Mesendoderm (in vitro differentiated cells): ENCODE results near the gene COLEC11.

Experiments used
- DNase-seq: peaks from one replicate; pipeline ENCODE4 v3.0.0; 2013
- H2AK5ac ChIP-seq: 2 replicates; pipeline ENCODE4 v1.6.1; 2013; ENCODE audit warnings: low read length, inconsistent platforms
- H2BK120ac ChIP-seq: 2 replicates; pipeline ENCODE4 v1.6.1; 2013; ENCODE audit warnings: low read depth, mild to moderate bottlenecking, low read length, moderate library complexity, mixed read lengths
- H2BK15ac ChIP-seq: replicated peaks from 2 replicates; pipeline ENCODE4 v1.6.1; 2013; ENCODE audit warnings: low read depth, mild to moderate bottlenecking, moderate library complexity
- H2BK5ac ChIP-seq: 2 replicates; pipeline ENCODE4 v1.6.1; 2013; ENCODE audit warnings: low read length, inconsistent platforms
- H3K18ac ChIP-seq: 2 replicates; pipeline ENCODE4 v1.6.1; 2013; ENCODE audit warnings: mild to moderate bottlenecking, low read length, mixed read lengths
- H3K23ac ChIP-seq: one replicate; pipeline ENCODE4 v1.6.1; 2013; ENCODE audit warnings: low read length
- H3K27ac ChIP-seq: 2 replicates; pipeline ENCODE4 v1.5.1; 2013; ENCODE audit warnings: low read depth, mild to moderate bottlenecking, inconsistent platforms, low read length, moderate library complexity
- H3K27me3 ChIP-seq: 2 replicates; pipeline ENCODE4 v1.6.1; 2013; ENCODE audit warnings: low read length, control low read depth, mild to moderate bottlenecking, inconsistent platforms; ENCODE audit not compliant: insufficient read depth, poor library complexity
- H3K36me3 ChIP-seq: 2 replicates; pipeline ENCODE4 v1.6.1; 2013; ENCODE audit warnings: low read length, inconsistent platforms; ENCODE audit not compliant: control insufficient read depth, insufficient read depth
- H3K4ac ChIP-seq: one replicate; pipeline ENCODE4 v1.6.1; 2013; ENCODE audit warnings: low read depth, mild to moderate bottlenecking, low read length, moderate library complexity
- H3K4me1 ChIP-seq: 2 replicates; pipeline ENCODE4 v1.6.1; 2013; ENCODE audit warnings: low read depth, low read length, inconsistent platforms; ENCODE audit not compliant: control insufficient read depth
- H3K4me2 ChIP-seq: 2 replicates; pipeline ENCODE4 v1.6.1; 2013; ENCODE audit warnings: low read length
- H3K4me3 ChIP-seq: 2 replicates; pipeline ENCODE4 v1.5.1; 2013; ENCODE audit warnings: mild to moderate bottlenecking, low read length
- H3K56ac ChIP-seq: one replicate; pipeline ENCODE4 v1.6.1; 2013; ENCODE audit warnings: low read length
- H3K79me1 ChIP-seq: 2 replicates; pipeline ENCODE4 v1.6.1; 2013; ENCODE audit warnings: low read length, inconsistent platforms
- H3K79me2 ChIP-seq: 2 replicates; pipeline ENCODE4 v1.6.1; 2013; ENCODE audit warnings: mild to moderate bottlenecking, low read length; ENCODE audit not compliant: control insufficient read depth, insufficient read depth
- H3K9ac ChIP-seq: 2 replicates; pipeline ENCODE4 v1.6.1; 2013; ENCODE audit warnings: low read length, inconsistent platforms
- H4K5ac ChIP-seq: one replicate; pipeline ENCODE4 v1.6.1; 2013; ENCODE audit warnings: low read length
- H4K8ac ChIP-seq: one replicate; pipeline ENCODE4 v1.6.1; 2013; ENCODE audit warnings: low read depth, mild to moderate bottlenecking, control low read depth, low read length, moderate library complexity
- WGBS: extraction: QIAGEN DNeasy Blood & Tissue Kit; methylation state at CpG from one replicate; pipeline ENCODE4 v1.1.7; 2013; ENCODE audit warnings: low lambda C conversion rate, missing lambda C conversion rate; ENCODE audit not compliant: insufficient coverage; ENCODE audit errors: extremely low coverage; 5-methylcytosine and 5-hydroxymethylcytosine counted together

Gene COLEC11

DNA sequence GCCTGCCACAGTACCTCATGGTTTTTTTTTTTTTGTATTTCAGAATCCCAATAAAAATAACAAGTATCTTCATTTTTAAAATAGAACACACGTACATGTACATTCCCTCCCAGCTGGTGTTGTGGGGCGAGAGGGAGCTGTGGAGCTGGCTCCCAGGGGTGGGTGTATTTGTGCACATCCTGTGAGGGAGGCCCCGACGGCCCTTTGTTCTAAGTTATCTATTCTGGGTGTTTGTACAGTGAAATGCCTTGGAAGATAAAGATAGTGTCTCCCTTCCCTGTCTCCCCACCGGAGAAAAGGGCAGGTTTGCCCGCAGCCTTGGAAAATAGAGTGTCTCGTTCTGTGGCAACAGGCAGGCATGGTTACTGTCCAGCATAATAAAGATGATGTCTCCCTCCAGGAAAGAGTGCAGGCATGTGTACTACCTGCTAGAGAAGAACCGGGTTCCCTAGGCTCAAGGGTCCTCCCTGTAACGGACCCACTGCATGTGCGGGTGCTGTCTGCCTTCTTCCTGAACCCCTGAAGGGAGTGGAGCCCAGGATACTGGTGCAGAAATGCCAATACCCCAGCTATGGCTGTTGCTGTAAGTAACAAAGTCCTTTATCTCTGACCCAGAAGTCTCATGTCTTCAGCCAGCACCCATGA is 51.0 kb downstream of the COLEC11 start:
- H3K27ac ChIP-seq, result no peak overlapping the region
- no peak for DNase-seq
- no peak overlapping the region for H3K18ac ChIP-seq
- no peaks in the 10 kb centered on the region for H3K27me3 ChIP-seq
- WGBS, result no CpG with 5 or more reads among the region's 10 CpGs
- no peak overlapping the region for H3K9ac ChIP-seq
- no peak overlapping the region for H2BK15ac ChIP-seq
- no peak overlapping the region for H2BK5ac ChIP-seq
- H4K8ac ChIP-seq, result no peak overlapping the region
- H3K56ac ChIP-seq, result no peak overlapping the region
- H3K79me1 ChIP-seq, result no peaks in the 10 kb centered on the region
- no peak overlapping the region for H2AK5ac ChIP-seq
- H3K4me1 ChIP-seq, result no peaks in the 10 kb centered on the region
- no peak overlapping the region for H3K4me3 ChIP-seq
- H3K23ac ChIP-seq, result no peak overlapping the region
- H3K79me2 ChIP-seq, result no peaks in the 10 kb centered on the region
- H4K5ac ChIP-seq, result no peak overlapping the region
- H3K36me3 ChIP-seq, result no peaks in the 10 kb centered on the region
- H3K4ac ChIP-seq, result no peak overlapping the region
- no peak overlapping the region for H2BK120ac ChIP-seq
- H3K4me2 ChIP-seq, result no peak overlapping the region

GRCh38 chr2:3646446-3646845 is 51.5 kb downstream of the COLEC11 start:
- H3K4me3 ChIP-seq, result no peak overlapping the region
- H3K9ac ChIP-seq, result no peak overlapping the region
- H3K27me3 ChIP-seq, result no peaks in the 10 kb centered on the region
- H3K56ac ChIP-seq, result no peak overlapping the region
- no peak overlapping the region for H2AK5ac ChIP-seq
- H3K4ac ChIP-seq, result no peak overlapping the region
- H4K8ac ChIP-seq, result no peak overlapping the region
- DNase-seq, result no peak
- H2BK5ac ChIP-seq, result no peak overlapping the region
- H4K5ac ChIP-seq, result no peak overlapping the region
- no peaks in the 10 kb centered on the region for H3K79me2 ChIP-seq
- no peaks in the 10 kb centered on the region for H3K36me3 ChIP-seq
- no peak overlapping the region for H2BK120ac ChIP-seq
- H2BK15ac ChIP-seq, result no peak overlapping the region
- WGBS, result no CpG with 5 or more reads among the region's 8 CpGs
- H3K79me1 ChIP-seq, result no peaks in the 10 kb centered on the region
- no peaks in the 10 kb centered on the region for H3K4me1 ChIP-seq
- H3K27ac ChIP-seq, result no peak overlapping the region
- no peak overlapping the region for H3K23ac ChIP-seq
- no peak overlapping the region for H3K4me2 ChIP-seq
- no peak overlapping the region for H3K18ac ChIP-seq

- Histone ChIP-seq H4K8ac (no peak overlapping the region), H3K36me3 (no peaks in the 10 kb centered on the region), H3K4me3 (no peak overlapping the region), H3K4ac (no peak overlapping the region), H3K9ac (no peak overlapping the region), H3K79me2 (no peaks in the 10 kb centered on the region), H3K23ac (no peak overlapping the region), H3K27me3 (no peaks in the 10 kb centered on the region), H4K5ac (no peak overlapping the region), H3K4me2 (no peak overlapping the region), H3K18ac (no peak overlapping the region), H2AK5ac (no peak overlapping the region), H3K56ac (no peak overlapping the region), H2BK120ac (no peak overlapping the region), H3K79me1 (no peaks in the 10 kb centered on the region), H2BK5ac (no peak overlapping the region), H2BK15ac (no peak overlapping the region), H3K27ac (no peak overlapping the region), H3K4me1 (no peaks in the 10 kb centered on the region)
- no CpG with 5 or more reads among the region's 13 CpGs for WGBS
- no peak for DNase-seq
These were observed 52.3 kb downstream of the COLEC11 start for GRCh38 chr2:3647246-3647645.

DNA sequence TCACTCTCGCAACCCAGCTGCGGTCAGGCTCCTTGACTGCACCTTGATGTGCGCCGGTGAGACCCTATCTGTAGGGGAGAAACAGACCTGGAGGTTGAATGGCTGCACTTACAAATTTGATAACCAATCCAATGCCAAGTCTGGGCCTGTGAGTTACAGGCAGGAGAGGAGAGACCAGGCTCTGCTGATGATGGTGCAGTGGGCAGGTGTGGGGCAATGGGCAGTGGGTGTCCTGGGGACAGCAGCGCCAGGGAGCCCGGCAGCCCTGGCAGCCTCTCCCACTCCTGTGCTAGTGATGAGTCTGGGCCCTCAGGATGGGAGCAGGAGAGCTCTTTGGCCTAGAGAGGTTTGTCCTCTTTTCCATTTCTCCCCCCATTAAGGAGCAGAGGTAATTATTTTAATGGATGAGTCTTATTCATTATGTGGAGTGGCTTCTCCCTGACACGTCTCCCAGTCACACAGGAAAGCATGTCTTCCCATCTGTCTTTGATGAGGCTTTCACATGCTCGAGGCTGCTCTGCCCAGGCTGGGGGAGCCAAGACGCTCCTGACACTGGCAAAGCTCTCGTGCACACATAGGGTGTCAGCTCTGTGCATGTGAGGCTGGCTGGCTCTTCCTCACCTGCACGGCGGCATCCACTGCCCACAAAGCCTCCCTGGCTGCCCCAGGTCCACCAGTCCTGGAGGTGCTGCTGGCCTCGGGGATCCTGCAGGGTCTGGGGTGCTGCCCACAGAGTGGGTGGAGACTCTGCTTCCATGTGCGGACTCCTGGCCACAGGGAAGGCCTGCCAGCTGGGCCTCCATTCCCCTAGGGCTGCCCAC is 53.1 kb downstream of the COLEC11 start:
- Histone ChIP-seq H3K4me3 (no peak overlapping the region), H2AK5ac (no peak overlapping the region), H3K18ac (no peak overlapping the region), H3K27ac (no peak overlapping the region), H3K4me2 (no peak overlapping the region), H3K79me2 (no peaks in the 10 kb centered on the region), H3K79me1 (no peaks in the 10 kb centered on the region), H2BK5ac (no peak overlapping the region), H4K5ac (no peak overlapping the region), H3K23ac (no peak overlapping the region), H2BK120ac (no peak overlapping the region), H3K56ac (no peak overlapping the region), H2BK15ac (no peak overlapping the region), H3K4ac (no peak overlapping the region), H3K9ac (no peak overlapping the region), H3K36me3 (no peaks in the 10 kb centered on the region), H4K8ac (no peak overlapping the region), H3K27me3 (no peaks in the 10 kb centered on the region), H3K4me1 (no peaks in the 10 kb centered on the region)
- no CpG with 5 or more reads among the region's 14 CpGs for WGBS
- DNase-seq, result no peak

DNA sequence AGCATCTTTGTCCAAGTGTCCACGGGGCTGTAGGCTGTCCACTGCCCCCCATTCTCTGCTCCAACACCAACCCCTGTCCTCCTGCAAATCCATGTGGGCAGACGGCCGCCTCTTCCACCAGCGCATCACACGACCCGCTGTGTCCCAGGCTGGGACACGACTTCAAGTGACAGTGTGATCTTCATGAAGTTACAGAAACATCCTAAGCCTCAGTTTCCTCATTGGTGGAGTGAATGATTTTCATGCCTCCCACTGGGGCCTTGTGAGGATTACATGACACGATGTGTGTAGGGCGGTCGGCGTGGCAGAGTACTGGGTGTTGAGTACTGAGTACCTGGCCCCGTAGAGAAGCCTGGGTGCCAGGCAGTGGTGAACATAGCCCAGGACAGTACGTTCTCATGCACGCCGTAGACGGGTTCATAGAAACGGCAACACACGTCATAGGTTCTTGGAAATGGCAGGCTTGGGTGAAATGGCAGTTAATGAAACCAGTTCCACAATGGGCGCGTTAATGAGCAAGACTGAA is 53.8 kb downstream of the COLEC11 start:
- Histone ChIP-seq H4K5ac (no peak overlapping the region), H3K4me2 (no peak overlapping the region), H2BK120ac (no peak overlapping the region), H3K79me1 (no peaks in the 10 kb centered on the region), H2BK5ac (no peak overlapping the region), H3K79me2 (no peaks in the 10 kb centered on the region), H3K9ac (no peak overlapping the region), H4K8ac (no peak overlapping the region), H3K27ac (no peak overlapping the region), H3K4me3 (no peak overlapping the region), H3K27me3 (no peaks in the 10 kb centered on the region), H2AK5ac (no peak overlapping the region), H2BK15ac (no peak overlapping the region), H3K18ac (no peak overlapping the region), H3K36me3 (no peaks in the 10 kb centered on the region), H3K56ac (no peak overlapping the region), H3K23ac (no peak overlapping the region), H3K4ac (no peak overlapping the region), H3K4me1 (no peaks in the 10 kb centered on the region)
- no peak for DNase-seq
- WGBS, result no CpG with 5 or more reads among the region's 20 CpGs
